ENCODE results near the gene SYMPK. TPM values are rescaled to one million over a fixed set of nuclear protein-coding genes. Genes with fewer than 3 reads are reported as not detected.
"Not testable (repeated sequence)": the region's sequence is repeated elsewhere in the genome, so short reads cannot be mapped to it uniquely, and the experiment has no call there.

Gene SYMPK
- total RNA-seq, 4 donors from 2014 or later: 32.8 to 76.3 (median 44.1) TPM

DNA sequence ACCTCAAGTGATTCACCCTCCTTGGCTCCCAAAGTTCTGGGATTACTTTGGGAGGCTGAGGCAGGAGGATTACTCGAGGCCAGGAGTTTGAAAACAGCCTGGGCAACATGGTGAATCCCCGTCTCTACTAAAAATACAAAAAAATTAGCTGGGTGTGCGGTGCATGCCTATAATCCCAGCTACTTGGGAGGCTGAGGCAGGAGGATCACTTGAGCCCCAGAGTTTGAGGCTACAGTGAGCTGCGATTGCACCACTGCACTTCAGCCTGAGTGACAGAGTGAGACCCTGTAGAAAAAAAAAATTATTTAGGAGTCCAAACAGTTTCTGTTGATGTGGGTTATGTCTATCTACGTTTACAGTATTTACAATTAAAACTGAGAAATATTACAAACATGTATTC lies 7.9 kb upstream of the SYMPK start:
- Histone ChIP-seq H3K27me3 (no peaks in the 10 kb centered on the region), H3K27ac (no peak overlapping the region), H3K4me3 (no peak overlapping the region), H3K4me1 (no peaks in the 10 kb centered on the region), H3K9me3 (no peaks in the 10 kb centered on the region), H3K36me3 (no peaks in the 10 kb centered on the region)
- TF ChIP-seq, protein P1, sequence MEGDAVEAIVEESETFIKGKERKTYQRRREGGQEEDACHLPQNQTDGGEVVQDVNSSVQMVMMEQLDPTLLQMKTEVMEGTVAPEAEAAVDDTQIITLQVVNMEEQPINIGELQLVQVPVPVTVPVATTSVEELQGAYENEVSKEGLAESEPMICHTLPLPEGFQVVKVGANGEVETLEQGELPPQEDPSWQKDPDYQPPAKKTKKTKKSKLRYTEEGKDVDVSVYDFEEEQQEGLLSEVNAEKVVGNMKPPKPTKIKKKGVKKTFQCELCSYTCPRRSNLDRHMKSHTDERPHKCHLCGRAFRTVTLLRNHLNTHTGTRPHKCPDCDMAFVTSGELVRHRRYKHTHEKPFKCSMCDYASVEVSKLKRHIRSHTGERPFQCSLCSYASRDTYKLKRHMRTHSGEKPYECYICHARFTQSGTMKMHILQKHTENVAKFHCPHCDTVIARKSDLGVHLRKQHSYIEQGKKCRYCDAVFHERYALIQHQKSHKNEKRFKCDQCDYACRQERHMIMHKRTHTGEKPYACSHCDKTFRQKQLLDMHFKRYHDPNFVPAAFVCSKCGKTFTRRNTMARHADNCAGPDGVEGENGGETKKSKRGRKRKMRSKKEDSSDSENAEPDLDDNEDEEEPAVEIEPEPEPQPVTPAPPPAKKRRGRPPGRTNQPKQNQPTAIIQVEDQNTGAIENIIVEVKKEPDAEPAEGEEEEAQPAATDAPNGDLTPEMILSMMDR (IDR thresholded peaks at IDR 0.05): no peak
- TF ChIP-seq EP300 (IDR thresholded peaks at IDR 0.05): no peak
- TF ChIP-seq POLR2AphosphoS5 (IDR thresholded peaks at IDR 0.05): no peak
- TF ChIP-seq POLR2A (IDR thresholded peaks at IDR 0.05): no peak
- no peak for DNase-seq (ENCODE audit: low spot score in 2 of 2)
- 91% methylated on average over 5 of the region's 5 CpGs for WGBS

DNA sequence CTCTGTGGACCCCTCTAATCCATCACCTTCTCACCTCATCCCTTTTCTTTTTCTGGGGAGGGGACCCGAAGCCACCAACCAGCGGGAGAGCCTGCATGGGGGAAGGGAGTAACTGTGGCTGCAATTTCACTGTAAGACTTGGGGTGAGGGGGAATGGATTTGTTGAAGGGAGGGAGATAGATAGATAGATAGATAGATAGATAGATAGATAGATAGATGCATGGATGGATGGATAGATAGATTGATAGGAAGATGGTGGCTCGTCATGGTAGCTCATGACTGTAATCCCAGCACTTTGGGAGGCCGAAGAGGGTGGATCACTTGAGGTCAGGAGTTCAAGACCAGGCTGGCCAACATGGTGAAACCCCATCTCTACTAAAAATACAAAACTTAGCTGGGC lies 4.3 kb upstream of the SYMPK start:
- H3K27me3 ChIP-seq; H3K36me3 ChIP-seq; H3K4me3 ChIP-seq; H3K9me3 ChIP-seq; DNase-seq (ENCODE audit: low spot score in 2 of 2); H3K27ac ChIP-seq: not testable (repeated sequence)
- H3K4me1 ChIP-seq: peaks cover 16% of the 10 kb centered on the region
- 85% methylated on average over 4 of the region's 4 CpGs for WGBS

DNA sequence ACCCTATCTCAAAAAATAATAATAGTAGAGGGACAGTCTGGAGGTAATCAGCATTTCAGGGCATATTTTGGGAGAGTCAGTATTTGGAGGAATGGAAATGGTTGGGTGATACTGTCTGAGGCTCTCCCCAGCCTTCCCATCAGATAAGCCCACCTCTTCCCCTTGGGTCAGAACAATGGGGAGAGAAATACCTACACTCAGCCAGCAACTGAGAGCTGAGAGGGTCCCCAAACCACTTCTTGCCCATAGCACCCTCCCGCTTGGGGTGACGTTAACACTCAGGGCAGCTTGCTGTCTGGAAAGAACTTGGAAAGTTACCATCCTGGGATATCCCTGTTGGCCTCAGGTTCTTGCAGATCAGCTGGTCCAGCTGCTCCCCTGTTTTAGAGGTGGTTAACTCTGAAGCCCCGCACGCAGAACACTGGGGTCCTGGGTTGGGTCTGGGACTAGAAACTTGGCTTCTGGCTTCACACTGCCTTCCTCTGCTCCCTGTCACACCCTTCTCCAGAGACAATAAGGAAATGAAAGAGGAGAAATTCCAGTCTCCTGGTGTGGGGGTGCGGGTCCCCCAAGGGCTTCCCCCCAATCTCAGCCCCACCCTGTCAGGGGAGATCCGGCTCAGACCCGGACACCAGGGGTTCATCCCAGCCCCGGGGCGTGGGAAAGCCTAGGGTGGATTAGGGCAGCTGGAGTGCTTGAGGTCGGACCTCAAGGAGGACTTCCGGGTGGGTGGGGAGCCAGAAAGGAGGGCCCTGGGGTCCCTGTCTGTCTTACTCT lies 3.6 kb upstream of the SYMPK start:
- Histone ChIP-seq H3K4me1 (peaks cover 22% of the 10 kb centered on the region), H3K27me3 (peaks cover 9% of the 10 kb centered on the region), H3K27ac (no peak overlapping the region), H3K9me3 (no peaks in the 10 kb centered on the region), H3K36me3 (no peaks in the 10 kb centered on the region), H3K4me3 (no peak overlapping the region)
- no peak for TF ChIP-seq POLR2A (IDR thresholded peaks at IDR 0.05)
- TF ChIP-seq, protein P1 (IDR thresholded peaks at IDR 0.05): no peak
- no peak for TF ChIP-seq EP300 (IDR thresholded peaks at IDR 0.05)
- TF ChIP-seq POLR2AphosphoS5 (IDR thresholded peaks at IDR 0.05): no peak
- 57% methylated on average over 11 of the region's 11 CpGs for WGBS
- DNase-seq (ENCODE audit: low spot score in 2 of 2): no peak

DNA sequence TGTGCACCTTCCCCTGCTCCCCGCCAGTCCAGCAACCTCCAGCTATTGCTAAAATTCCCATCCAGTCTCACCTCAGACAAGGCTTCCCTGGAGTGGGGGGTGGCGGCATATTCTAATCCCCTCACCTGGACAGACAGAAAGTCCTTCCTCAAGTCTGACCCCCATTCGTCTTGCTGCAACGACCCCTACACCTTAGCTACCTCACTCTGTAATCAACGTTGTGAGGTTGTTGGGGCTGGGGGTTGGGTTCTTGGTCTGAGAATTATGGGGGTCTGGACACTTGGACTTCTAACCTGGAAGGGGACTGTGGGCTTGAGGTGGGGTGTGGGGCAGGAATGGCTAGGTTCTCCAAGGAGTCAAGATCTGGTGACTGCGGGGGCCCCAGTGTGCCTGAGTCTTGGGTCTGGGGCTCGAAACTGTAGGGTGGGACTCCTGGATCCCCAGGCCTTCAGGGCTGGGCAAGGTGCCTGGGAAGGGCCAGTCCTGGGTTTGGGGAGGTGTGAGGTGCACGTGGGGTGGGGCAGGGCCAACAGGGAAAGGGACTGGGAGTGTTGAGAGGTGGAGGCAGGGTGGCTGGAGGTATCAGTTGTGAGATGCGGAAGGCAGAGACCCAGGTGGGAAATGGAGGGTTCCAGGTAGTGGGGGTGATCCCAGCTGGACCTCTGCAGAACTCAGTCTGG lies 2.5 kb upstream of the SYMPK start:
- no peaks in the 10 kb centered on the region for H3K9me3 ChIP-seq
- DNase-seq (ENCODE audit: low spot score in 2 of 2): no peak
- WGBS: 67% methylated on average over 8 of the region's 9 CpGs

DNA sequence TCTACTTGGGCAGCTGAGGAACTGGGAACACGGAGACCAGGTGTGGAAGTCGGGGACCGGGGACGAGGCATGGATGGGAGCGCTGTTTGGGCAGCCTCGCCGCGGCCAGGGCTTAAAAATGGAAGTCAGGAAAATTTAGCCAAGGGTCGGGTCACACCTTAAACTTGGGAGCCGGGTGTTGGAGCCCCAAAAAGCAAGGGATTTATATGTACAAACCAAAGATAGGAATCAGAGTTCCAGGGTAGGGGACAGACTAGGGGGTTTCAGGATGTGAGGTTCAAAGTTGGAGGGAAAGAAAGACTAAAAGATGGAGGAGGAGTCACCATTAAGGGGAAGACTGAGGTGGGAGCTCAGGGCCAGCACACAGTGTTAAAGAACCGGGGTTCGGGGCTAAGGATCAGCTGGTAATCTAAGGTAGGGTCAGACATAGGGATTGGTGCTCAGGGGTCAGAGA lies 1.7 kb upstream of the SYMPK start:
- WGBS: 25% methylated on average over 12 of the region's 12 CpGs
- no peak for DNase-seq (ENCODE audit: low spot score in 2 of 2)
- Histone ChIP-seq H3K9me3 (no peaks in the 10 kb centered on the region), H3K27me3 (peaks cover 9% of the 10 kb centered on the region), H3K27ac (no peak overlapping the region), H3K4me1 (peaks cover 26% of the 10 kb centered on the region), H3K4me3 (peak overlapping the region; percentile 73), H3K36me3 (no peaks in the 10 kb centered on the region)
- TF ChIP-seq POLR2A (IDR thresholded peaks at IDR 0.05) (no peak), POLR2AphosphoS5 (IDR thresholded peaks at IDR 0.05) (no peak)
- TF ChIP-seq, protein P1 (IDR thresholded peaks at IDR 0.05): no peak

More for the DNA sequence above, 2.5 kb upstream of the SYMPK start:
- Histone ChIP-seq H3K27ac (no peak overlapping the region), H3K27me3 (peaks cover 9% of the 10 kb centered on the region), H3K36me3 (no peaks in the 10 kb centered on the region), H3K4me1 (peaks cover 26% of the 10 kb centered on the region), H3K4me3 (no peak overlapping the region)
- TF ChIP-seq, protein P1 (IDR thresholded peaks at IDR 0.05): no peak
- no peak for TF ChIP-seq POLR2AphosphoS5 (IDR thresholded peaks at IDR 0.05)
- no peak for TF ChIP-seq EP300 (IDR thresholded peaks at IDR 0.05)
- no peak for TF ChIP-seq POLR2A (IDR thresholded peaks at IDR 0.05)

All from suprapubic skin (tissue), 4 donors.